Measurements from ENCODE around the gene ACSL6.
A peak's percentile ranks its signal among the peaks of the same experiment; 100 is the strongest.

ACSL6 gene

DNA sequence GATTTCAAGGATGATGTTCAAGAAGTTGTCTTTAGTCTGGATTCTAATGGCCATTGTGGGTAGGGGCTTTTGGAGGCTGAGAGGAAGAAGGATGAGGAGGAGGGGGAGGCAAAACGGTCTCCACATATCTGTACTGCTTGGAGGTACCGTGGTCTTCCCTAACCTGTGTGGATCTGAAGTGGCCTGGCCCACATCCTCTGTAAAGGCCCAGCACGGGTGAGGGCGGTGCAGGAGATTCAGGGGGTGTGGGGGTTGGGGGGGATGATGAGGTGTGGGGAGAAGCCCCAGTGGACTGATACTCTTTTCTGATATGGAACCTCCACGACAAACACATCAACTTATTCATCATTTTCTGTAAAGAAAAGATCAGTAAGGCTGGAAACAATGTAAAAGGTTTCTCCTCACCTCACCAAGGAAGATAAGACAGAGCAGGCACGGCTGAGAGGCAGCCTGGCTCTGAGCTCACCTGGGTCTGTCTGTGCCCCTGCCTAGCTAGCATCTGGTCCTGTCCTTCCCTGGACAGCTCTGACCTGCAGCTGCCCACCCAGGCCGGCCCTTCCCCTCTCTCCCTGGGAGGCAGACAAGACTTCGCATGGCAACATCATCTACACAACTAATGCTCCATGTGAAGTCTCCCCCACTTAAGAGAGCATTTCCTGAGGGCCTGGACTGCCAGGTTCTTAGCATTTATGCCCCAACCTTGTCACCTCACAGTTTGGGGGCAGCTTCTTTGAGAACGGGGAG, 43.4 kb upstream of the ACSL6 start:
- peak; percentile 3 for DNase-seq
- TF ChIP-seq, protein P1, sequence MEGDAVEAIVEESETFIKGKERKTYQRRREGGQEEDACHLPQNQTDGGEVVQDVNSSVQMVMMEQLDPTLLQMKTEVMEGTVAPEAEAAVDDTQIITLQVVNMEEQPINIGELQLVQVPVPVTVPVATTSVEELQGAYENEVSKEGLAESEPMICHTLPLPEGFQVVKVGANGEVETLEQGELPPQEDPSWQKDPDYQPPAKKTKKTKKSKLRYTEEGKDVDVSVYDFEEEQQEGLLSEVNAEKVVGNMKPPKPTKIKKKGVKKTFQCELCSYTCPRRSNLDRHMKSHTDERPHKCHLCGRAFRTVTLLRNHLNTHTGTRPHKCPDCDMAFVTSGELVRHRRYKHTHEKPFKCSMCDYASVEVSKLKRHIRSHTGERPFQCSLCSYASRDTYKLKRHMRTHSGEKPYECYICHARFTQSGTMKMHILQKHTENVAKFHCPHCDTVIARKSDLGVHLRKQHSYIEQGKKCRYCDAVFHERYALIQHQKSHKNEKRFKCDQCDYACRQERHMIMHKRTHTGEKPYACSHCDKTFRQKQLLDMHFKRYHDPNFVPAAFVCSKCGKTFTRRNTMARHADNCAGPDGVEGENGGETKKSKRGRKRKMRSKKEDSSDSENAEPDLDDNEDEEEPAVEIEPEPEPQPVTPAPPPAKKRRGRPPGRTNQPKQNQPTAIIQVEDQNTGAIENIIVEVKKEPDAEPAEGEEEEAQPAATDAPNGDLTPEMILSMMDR (IDR thresholded peaks at IDR 0.05; ENCODE audit: low read depth, low read length) = no peak

DNA sequence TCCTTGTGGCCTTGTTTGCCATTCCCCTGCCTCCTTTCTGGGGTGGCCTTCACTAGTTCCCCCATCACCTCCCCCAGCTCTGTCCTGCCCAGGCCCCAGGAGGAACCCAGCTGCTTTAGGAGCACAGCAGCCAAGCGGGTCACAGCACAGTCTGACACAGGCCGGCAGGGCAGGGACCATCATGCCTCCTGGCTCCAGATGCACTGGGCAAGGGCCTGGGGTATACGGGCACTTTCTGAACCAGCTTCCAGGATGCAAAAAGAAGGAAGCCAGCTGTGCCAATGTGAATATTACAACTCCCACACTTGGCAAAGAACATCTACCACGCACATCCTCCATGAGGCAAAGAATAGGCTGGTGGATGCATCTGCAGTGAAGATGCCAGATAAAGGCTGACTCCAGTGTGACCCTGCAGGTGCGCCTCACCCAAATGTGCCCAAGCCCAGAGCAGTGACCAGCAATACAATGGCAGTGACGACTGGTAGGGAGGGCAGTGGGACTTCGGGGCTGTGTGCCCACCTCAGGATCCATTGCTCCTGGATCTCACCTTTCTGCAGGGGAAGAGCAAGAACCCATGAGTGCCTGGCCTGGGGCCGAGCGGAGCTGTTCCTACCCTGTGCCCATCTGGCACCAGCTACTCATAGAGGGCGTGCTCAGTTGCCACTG, 42.7 kb upstream of the ACSL6 start:
- DNase-seq = peak; percentile 3
- H3K9me3 ChIP-seq (ENCODE audit: severe bottlenecking) = no peaks in the 10 kb centered on the region
- no peak overlapping the region for H3K4me3 ChIP-seq (ENCODE audit: low read depth, low read length)
- no peaks in the 10 kb centered on the region for H3K27me3 ChIP-seq (ENCODE audit: insufficient read depth, low read depth, severe bottlenecking)
- no peak overlapping the region for H3K27ac ChIP-seq
- H3K36me3 ChIP-seq = no peaks in the 10 kb centered on the region
- TF ChIP-seq, protein P1 (IDR thresholded peaks at IDR 0.05; ENCODE audit: low read depth, low read length) = no peak

More for the DNA sequence above, 43.4 kb upstream of the ACSL6 start:
- Histone ChIP-seq H3K36me3 (no peaks in the 10 kb centered on the region), H3K9me3 (ENCODE audit: severe bottlenecking) (no peaks in the 10 kb centered on the region), H3K4me3 (ENCODE audit: low read depth, low read length) (no peak overlapping the region), H3K27ac (no peak overlapping the region), H3K27me3 (ENCODE audit: insufficient read depth, low read depth, severe bottlenecking) (no peaks in the 10 kb centered on the region)

DNA sequence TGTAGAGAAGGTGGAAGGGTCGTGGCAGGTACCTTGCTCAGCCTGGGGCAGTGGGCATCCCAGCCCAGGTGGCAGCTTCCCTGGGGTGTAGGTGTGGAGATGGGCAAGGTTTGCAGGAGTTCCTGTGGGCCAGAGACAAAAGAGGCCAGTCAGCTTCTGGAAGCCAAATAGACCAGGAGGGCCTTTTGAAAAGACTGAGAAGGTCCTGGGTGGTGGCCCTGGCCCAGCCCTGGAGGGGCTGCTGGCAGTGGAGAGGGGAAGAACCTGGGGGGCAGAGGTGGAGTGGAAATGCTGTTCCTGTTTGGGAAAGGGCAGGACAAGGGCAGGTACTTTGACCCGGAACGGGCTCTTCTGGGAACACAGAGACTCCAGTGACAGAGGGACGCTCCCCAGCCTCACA, 42.0 kb upstream of the ACSL6 start:
- no peaks in the 10 kb centered on the region for H3K27me3 ChIP-seq (ENCODE audit: insufficient read depth, low read depth, severe bottlenecking)
- no peak overlapping the region for H3K4me3 ChIP-seq (ENCODE audit: low read depth, low read length)
- H3K9me3 ChIP-seq (ENCODE audit: severe bottlenecking) = no peaks in the 10 kb centered on the region
- TF ChIP-seq, protein P1 (IDR thresholded peaks at IDR 0.05; ENCODE audit: low read depth, low read length) = no peak
- no peaks in the 10 kb centered on the region for H3K36me3 ChIP-seq
- no peak overlapping the region for H3K27ac ChIP-seq
- no peak for DNase-seq

DNA sequence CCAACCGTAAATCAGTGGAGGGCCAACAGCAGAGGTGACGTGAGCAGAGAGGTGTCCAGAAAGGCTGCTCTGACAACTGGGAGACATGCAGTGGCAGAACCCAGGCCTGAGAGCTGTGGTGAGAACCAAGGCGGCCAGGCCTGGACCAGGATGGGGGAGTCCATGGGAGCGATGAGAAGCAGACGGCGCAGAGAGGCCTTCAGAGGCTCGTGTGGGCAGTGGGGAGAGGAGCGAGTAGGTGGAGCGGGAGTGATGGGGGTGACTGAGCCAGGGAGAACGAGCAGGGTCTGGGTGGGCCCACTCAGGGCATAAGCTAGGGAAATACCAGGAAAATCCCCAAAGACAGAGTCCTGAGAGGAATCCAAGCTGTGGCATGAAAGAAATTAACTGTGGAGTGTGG, 41.1 kb upstream of the ACSL6 start:
- Histone ChIP-seq H3K27me3 (ENCODE audit: insufficient read depth, low read depth, severe bottlenecking) (no peaks in the 10 kb centered on the region), H3K27ac (no peak overlapping the region), H3K9me3 (ENCODE audit: severe bottlenecking) (no peaks in the 10 kb centered on the region), H3K36me3 (no peaks in the 10 kb centered on the region), H3K4me3 (ENCODE audit: low read depth, low read length) (no peak overlapping the region)
- TF ChIP-seq, protein P1 (IDR thresholded peaks at IDR 0.05; ENCODE audit: low read depth, low read length) = no peak
- no peak for DNase-seq

DNA sequence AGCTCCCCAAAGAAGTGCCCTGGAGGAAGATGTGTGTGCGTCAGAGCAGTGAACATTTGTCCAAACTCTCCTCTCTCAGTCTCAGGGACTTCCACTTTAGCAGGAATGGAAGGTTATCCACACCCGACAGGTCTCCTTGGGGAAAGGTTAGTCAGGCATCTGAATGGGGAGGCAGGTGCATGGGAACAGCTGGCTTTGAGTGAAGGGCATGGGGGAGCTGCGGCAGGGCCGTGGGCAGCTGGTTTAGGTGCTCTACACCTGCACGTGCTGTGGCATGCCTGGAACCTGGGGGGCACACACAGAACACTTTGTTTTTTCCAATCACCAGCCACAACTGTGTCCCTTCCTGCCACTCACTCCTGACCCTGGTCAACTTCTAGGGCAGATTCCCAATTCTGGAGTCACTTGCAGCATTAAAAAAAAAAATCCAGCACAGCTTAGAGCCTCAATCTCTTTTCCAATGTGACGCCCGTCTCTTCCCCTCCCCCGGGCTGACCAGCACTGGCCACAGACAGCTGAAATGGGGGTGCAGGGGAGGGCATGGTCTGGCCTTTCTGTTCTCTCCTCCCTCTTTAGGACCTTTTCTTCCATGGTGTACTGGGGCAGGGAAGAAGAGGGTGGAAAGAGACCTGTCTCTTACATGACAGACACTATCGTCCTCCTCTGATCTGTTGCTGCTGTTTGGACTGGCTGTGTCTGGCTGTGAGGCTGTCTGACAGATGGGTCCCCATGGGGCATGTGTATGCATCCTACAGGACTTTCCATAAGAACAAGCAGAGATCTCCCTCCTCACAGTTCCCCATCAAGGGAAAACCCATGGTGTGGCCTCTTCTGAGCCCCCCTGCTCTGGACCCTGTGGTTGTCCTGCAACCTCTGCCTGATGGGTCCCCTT, 39.4 kb upstream of the ACSL6 start:
- Histone ChIP-seq H3K36me3 (no peaks in the 10 kb centered on the region), H3K27ac (no peak overlapping the region), H3K27me3 (ENCODE audit: insufficient read depth, low read depth, severe bottlenecking) (no peaks in the 10 kb centered on the region), H3K4me3 (ENCODE audit: low read depth, low read length) (no peak overlapping the region), H3K9me3 (ENCODE audit: severe bottlenecking) (no peaks in the 10 kb centered on the region)
- no peak for DNase-seq
- TF ChIP-seq, protein P1 (IDR thresholded peaks at IDR 0.05; ENCODE audit: low read depth, low read length) = no peak

Measured in WERI-Rb-1 (cell line).